ENCODE results near the gene FCHSD1. TPM values are rescaled to one million over a fixed set of nuclear protein-coding genes. Genes with fewer than 3 reads are reported as not detected.
A peak's percentile ranks its signal among the peaks of the same experiment; 100 is the strongest.

The FCHSD1 gene
- total RNA-seq, 1 experiment from 2014 or later = 37.2 TPM

DNA sequence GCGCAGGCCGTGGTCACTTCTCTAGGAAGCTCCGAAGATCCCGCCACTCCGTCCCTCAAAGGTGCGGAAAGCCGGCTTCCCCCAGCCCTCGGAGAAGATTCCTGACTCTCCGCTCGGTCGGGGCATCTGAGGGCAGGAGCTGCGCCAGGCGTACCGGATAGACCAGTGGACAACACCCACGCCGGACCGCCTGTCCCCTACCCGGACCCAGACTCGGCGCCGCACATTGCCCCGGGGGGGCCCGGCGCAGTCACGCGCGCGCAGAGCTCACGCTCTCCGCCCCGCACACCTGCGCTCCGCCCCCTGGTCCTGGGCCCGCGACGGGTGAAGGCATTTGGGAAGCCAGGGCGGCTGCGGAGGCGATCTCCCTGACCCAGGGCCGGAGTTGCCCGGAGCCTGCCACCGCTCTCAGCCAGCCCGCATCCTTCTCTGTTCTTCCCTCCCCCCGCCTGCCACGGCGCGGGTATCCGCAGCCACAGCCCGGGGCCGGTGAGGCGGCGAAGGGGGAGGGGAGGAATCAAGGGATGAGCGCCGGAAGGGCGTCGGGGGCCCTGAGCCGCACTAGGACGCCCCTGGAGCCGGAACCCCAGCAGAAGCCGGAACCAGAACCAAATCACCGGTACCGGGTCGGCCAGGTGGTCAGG lies 14.0 kb downstream of the FCHSD1 start:
- peaks cover 10 to 36% of the 10 kb centered on the region in 2 experiments for H3K4me1 ChIP-seq (ENCODE audit: control insufficient read depth in 1 of 2, insufficient read depth in 2 of 2, low read length in 2 of 2)
- peak; percentile 58 for ATAC-seq
- RAD21 ChIA-PET (ENCODE audit: low non-redundant PET in 1 of 2, low total read pairs in 2 of 2, uncharacterized antibody in 2 of 2, unreplicated experiment in 2 of 2) = interaction anchor here (0.6 to 1.8 kb wide), 3 partner anchors 19 to 45 kb away, joined by 3 to 9 read pairs (median 4); partner anchors contain the start of gene DIAPH1 (in 2 of the 2)
- POLR2A ChIA-PET = interaction anchor here (0.5 to 2.0 kb wide), 6 partner anchors 12 to 73 kb away, joined by 3 to 14 read pairs (median 6); partner anchors contain the start of genes DIAPH1 and FCHSD1
- peak overlapping the region; percentile 98 for H3K4me2 ChIP-seq (ENCODE audit: low read length)
- H3K27me3 ChIP-seq (ENCODE audit: insufficient read depth, low read length) = no peaks in the 10 kb centered on the region
- peak overlapping the region; percentile 78 to 96 for H3K4me3 ChIP-seq (replicated peaks in 1 of 2; ENCODE audit: low read depth in 1 of 2, low read length in 2 of 2)
- BruUV-seq (replicated peaks) = TSS peak; percentile 40
- CTCF ChIA-PET = interaction anchor here (1.0 to 3.5 kb wide), 7 partner anchors 18 to 324 kb away, joined by 3 to 35 read pairs (median 5); partner anchors contain the start of genes DIAPH1 and PCDHGA10
- intact Hi-C loops (cut with micrococcal nuclease) = no loop called here
- TF ChIP-seq TCF7L2 (IDR thresholded peaks at IDR 0.05; ENCODE audit: borderline replicate concordance, extremely low read depth, insufficient read depth, insufficient read length) (no peak), FOSL1 (IDR thresholded peaks at IDR 0.05; ENCODE audit: low read depth) (no peak), SP1 (IDR thresholded peaks at IDR 0.05; ENCODE audit: low read depth) (no peak), SRF (IDR thresholded peaks at IDR 0.05; ENCODE audit: low read depth) (no peak), MAX (IDR thresholded peaks at IDR 0.05) (no peak), ATF3 (IDR thresholded peaks at IDR 0.05) (no peak), EZH2 (IDR thresholded peaks at IDR 0.05) (no peak), SIN3A (IDR thresholded peaks at IDR 0.05; ENCODE audit: low read depth) (no peak), POLR2AphosphoS5 (IDR thresholded peaks at IDR 0.05; ENCODE audit: low read depth, low read length) (no peak), EZH2phosphoT487 (IDR thresholded peaks at IDR 0.05; ENCODE audit: borderline replicate concordance) (no peak), CBX3 (IDR thresholded peaks at IDR 0.05; ENCODE audit: low read depth) (no peak), CTCF (IDR thresholded peaks at IDR 0.05 in 2 of 3, conservative IDR thresholded peaks at IDR 0.05 in 1 of 3; ENCODE audit: borderline replicate concordance in 1 of 3, insufficient read depth in 1 of 3, low read depth in 2 of 3, low read length in 2 of 3) (no peak), YY1 (IDR thresholded peaks at IDR 0.05; ENCODE audit: extremely low read depth, insufficient replicate concordance, low read depth, low read length) (no peak), REST (IDR thresholded peaks at IDR 0.05; ENCODE audit: low read depth) (no peak), ZNF274 (IDR thresholded peaks at IDR 0.05; ENCODE audit: low read depth, low read length) (no peak)
- peak overlapping the region; percentile 62 for H3K27ac ChIP-seq (ENCODE audit: low read depth, low read length)
- H3K9me3 ChIP-seq (ENCODE audit: control insufficient read depth in 1 of 2, insufficient read depth in 1 of 2, low read depth in 1 of 2, low read length in 2 of 2) = no peaks in the 10 kb centered on the region
- DNase-seq (ENCODE audit: low read depth, low spot score) = no peak
- H3K79me2 ChIP-seq (ENCODE audit: insufficient read depth, low read length) = peaks cover 42% of the 10 kb centered on the region
- peak overlapping the region; percentile 76 for H3K9ac ChIP-seq (ENCODE audit: low read length)
- H4K20me1 ChIP-seq (ENCODE audit: insufficient read depth) = no peaks in the 10 kb centered on the region
- H3K36me3 ChIP-seq (ENCODE audit: control insufficient read depth in 1 of 2, insufficient read depth in 2 of 2, low read length in 2 of 2) = peaks cover 4 to 5% of the 10 kb centered on the region in 2 experiments; a peak in 1 of 4 replicates
- no peaks in the 10 kb centered on the region for H3K9me2 ChIP-seq (ENCODE audit: insufficient read depth)
- no peak overlapping the region for H2AFZ ChIP-seq (ENCODE audit: low read depth, low read length, poor library complexity, severe bottlenecking)
